GM12892 (cell line): ENCODE measurements around the gene RFX3.

ENCODE experiments used
- POLR2A ChIP-seq: IDR thresholded peaks from 2 replicates; pipeline ENCODE4 v1.6.1; 2011; ENCODE audit warnings: low read depth, low read length, control low read depth
- POLR2AphosphoS5 ChIP-seq: IDR thresholded peaks from 2 replicates; pipeline ENCODE4 v1.6.1; 2011; ENCODE audit warnings: low read depth, low read length, control low read depth

DNA sequence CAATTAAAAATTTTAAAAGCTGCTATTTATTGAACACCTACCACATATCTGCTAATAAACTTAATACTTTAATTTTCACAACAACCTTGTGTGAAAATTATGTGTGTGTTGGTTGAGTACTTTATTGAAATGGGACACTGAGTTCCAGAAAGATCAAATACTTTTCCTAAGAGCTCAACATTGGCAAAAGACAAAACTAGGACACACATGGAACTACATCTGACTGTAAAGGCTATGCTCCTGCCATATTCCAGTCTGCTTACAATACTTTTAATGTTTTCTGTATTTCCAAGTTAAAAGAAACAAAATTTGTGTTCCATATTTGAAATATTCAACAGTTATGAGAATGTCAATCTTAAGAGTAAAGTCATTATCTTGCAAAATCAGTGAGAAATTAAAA, 111.8 kb downstream of the RFX3 start:
- TF ChIP-seq POLR2A (no peak), POLR2AphosphoS5 (no peak)
